PC-9 (cell line): ENCODE measurements around the gene GABRR3. TPM values are rescaled to one million over a fixed set of nuclear protein-coding genes. Genes with fewer than 3 reads are reported as not detected.

ENCODE experiments used
- BruUV-seq: library from RNA; stranded (reverse); fragments of 400-500 nt; replicated peaks from 2 replicates; lab custom pipeline; 2021; lab: Mats Ljungman, UMichigan
- CTCF ChIA-PET: fragments of 300-600 bp; sonication (Branson Sonifier 250); formaldehyde crosslinking; loops from one replicate; lab custom pipeline; 2022; ENCODE audit warnings: antibody characterized with exemption; lab: Charles Lee
- POLR2A ChIA-PET: fragments of 300-600 bp; sonication (Branson Sonifier 250); formaldehyde crosslinking; loops from one replicate; lab custom pipeline; 2022; ENCODE audit warnings: antibody characterized with exemption; ENCODE audit not compliant: unreplicated experiment; lab: Charles Lee
- DNase-seq, 2 experiments: peaks; one replicate each; pipeline versions ENCODE4 v3.0.0 to v3.0.0-alpha.2; 2015 to 2022; ENCODE audit warnings: mixed read lengths in 1 of 2
- H2AFZ ChIP-seq: fragments of 200-600 bp; sonication (generic); 2 replicates; pipeline ENCODE4 v1.8.1; 2017; ENCODE audit warnings: antibody characterized with exemption
- H3F3A ChIP-seq: fragments of 200-600 bp; sonication (generic); 2 replicates; pipeline ENCODE4 v1.8.1; 2017; ENCODE audit warnings: antibody characterized with exemption, mild to moderate bottlenecking, low read depth; ENCODE audit not compliant: insufficient read depth
- H3K27ac ChIP-seq: fragments of 200-600 bp; sonication (generic); 2 replicates; pipeline ENCODE4 v1.6.1; 2016; ENCODE audit warnings: mixed run types
- H3K27me3 ChIP-seq: fragments of 200-600 bp; sonication (generic); 2 replicates; pipeline ENCODE4 v1.6.1; 2016; ENCODE audit warnings: low read depth, mixed run types; ENCODE audit not compliant: insufficient read depth
- H3K36me3 ChIP-seq: fragments of 200-600 bp; sonication (generic); 2 replicates; pipeline ENCODE4 v1.6.1; 2016; ENCODE audit warnings: low read depth, mixed run types
- H3K4me1 ChIP-seq: fragments of 200-600 bp; sonication (generic); replicated peaks from 2 replicates; pipeline ENCODE4 v1.6.1; 2016; ENCODE audit warnings: mixed run types; ENCODE audit not compliant: insufficient read depth
- H3K4me2 ChIP-seq: fragments of 200-600 bp; sonication (generic); 2 replicates; pipeline ENCODE4 v1.6.1; 2017; ENCODE audit warnings: mixed run types
- H3K4me3 ChIP-seq: fragments of 200-600 bp; sonication (generic); 2 replicates; pipeline ENCODE4 v1.6.1; 2016; ENCODE audit warnings: mixed run types
- H3K79me2 ChIP-seq: fragments of 200-600 bp; sonication (generic); 2 replicates; pipeline ENCODE4 v1.6.1; 2017; ENCODE audit warnings: low read depth, mixed run types
- H3K9me2 ChIP-seq: fragments of 200-600 bp; sonication (generic); 2 replicates; pipeline ENCODE4 v1.8.1; 2017; ENCODE audit warnings: mild to moderate bottlenecking; ENCODE audit not compliant: insufficient read depth
- H3K9me3 ChIP-seq: fragments of 200-600 bp; sonication (generic); 2 replicates; pipeline ENCODE4 v1.8.1; 2016; ENCODE audit warnings: low read depth; ENCODE audit not compliant: insufficient read depth
- H4K20me1 ChIP-seq: fragments of 200-600 bp; sonication (generic); 2 replicates; pipeline ENCODE4 v1.8.1; 2017; ENCODE audit not compliant: insufficient read depth
- EZH2 ChIP-seq: fragments of 200-600 bp; sonication (generic); IDR thresholded peaks from 2 replicates; pipeline ENCODE4 v1.8.0; 2017; ENCODE audit warnings: antibody characterized with exemption, low read depth
- intact Hi-C: fragments of 100-400 bp; cut with micrococcal nuclease; formaldehyde crosslinking; loops from one replicate; pipeline ENCODE4 v1.10.0; 2022; ENCODE audit not compliant: unreplicated experiment
- total RNA-seq: library from RNA; stranded (reverse); gene quantifications from 2 replicates; pipeline ENCODE4 v1.2.3, GENCODE V29; 2021
- TF ChIP-seq, protein P1 (sequence below): fragments of 200-600 bp; sonication (generic); conservative IDR thresholded peaks from 2 replicates; pipeline ENCODE4 v1.6.1; 2017; ENCODE audit warnings: mixed run types, antibody characterized with exemption, mild to moderate bottlenecking, moderate library complexity

GABRR3 gene
- total RNA-seq, 1 experiment from 2014 or later = not detected

DNA sequence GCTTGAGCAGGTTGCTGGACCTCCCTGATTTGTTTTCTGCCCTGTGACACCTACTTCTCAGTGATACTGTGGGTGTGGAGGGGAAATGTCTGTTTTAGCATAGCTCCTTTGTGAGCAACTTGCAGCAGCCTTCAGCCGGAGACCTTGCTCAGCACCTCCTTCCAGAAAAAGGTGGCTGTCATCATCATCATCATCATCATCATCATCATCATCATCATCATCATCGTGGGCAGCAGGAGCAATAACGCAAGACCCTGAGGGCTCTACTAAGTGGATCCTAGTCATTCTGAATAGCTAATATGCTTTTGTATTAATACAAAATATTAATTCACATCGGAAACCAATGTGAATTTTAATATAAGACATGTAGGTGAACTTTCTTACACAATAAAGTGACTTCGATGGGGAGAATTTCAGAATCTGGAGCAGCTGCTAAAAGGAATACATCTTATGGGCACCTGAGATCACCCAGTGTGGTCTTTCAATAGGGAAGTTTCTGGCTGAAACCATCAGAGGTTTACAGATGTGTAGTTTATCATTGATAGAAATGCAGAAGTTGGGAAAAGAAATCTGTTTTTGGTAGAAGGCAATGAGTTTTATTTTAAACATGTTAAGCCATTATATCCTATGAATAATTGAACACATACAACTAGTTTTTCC is 8.6 kb downstream of the GABRR3 start:
- intact Hi-C loops = no loop called here
- no peaks in the 10 kb centered on the region for H3K79me2 ChIP-seq

DNA sequence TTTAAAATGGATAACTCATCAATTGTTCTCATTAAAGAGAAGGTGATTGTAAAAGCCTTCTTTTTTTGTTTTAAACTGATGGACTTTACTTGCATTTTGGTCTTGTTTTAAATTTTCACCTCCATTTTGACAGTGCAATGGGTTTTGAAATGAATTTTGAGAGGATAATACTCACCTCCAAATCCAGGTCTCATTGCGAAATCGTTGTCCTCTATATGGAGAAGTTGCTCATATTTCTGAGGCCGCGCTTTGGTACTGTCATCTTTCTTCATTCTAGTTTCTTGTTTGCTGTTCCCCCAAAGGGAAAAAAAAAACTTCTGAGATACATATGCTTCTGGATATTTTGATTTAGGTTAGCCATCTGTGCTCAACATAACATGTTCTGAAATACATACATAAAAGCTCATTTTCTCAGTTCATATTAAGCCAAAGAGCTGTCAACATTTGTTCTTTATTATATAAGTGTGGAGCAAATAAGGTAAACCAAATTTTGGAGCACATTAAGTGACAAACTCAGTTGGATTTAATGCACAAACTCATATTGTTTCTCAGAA is 9.6 kb downstream of the GABRR3 start:
- no peaks in the 10 kb centered on the region for H3K27me3 ChIP-seq
- no peak overlapping the region for H3K4me3 ChIP-seq
- no peak overlapping the region for H3K27ac ChIP-seq
- peaks cover 6% of the 10 kb centered on the region; the same call in 1 of the 2 replicates for H3K4me1 ChIP-seq
- H4K20me1 ChIP-seq = no peaks in the 10 kb centered on the region
- no peaks in the 10 kb centered on the region for H3K79me2 ChIP-seq
- no TSS peak for BruUV-seq
- no peaks in the 10 kb centered on the region for H3K9me2 ChIP-seq
- H2AFZ ChIP-seq = no peak overlapping the region
- intact Hi-C loops = no loop called here
- TF ChIP-seq, protein P1, sequence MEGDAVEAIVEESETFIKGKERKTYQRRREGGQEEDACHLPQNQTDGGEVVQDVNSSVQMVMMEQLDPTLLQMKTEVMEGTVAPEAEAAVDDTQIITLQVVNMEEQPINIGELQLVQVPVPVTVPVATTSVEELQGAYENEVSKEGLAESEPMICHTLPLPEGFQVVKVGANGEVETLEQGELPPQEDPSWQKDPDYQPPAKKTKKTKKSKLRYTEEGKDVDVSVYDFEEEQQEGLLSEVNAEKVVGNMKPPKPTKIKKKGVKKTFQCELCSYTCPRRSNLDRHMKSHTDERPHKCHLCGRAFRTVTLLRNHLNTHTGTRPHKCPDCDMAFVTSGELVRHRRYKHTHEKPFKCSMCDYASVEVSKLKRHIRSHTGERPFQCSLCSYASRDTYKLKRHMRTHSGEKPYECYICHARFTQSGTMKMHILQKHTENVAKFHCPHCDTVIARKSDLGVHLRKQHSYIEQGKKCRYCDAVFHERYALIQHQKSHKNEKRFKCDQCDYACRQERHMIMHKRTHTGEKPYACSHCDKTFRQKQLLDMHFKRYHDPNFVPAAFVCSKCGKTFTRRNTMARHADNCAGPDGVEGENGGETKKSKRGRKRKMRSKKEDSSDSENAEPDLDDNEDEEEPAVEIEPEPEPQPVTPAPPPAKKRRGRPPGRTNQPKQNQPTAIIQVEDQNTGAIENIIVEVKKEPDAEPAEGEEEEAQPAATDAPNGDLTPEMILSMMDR = no peak
- TF ChIP-seq EZH2 = no peak
- no peaks in the 10 kb centered on the region for H3K36me3 ChIP-seq
- H3K9me3 ChIP-seq = no peaks in the 10 kb centered on the region
- ChIA-PET CTCF (interaction anchor here (0.5 kb wide), 1 partner anchor 306 kb away, joined by 5 read pairs; no protein-coding TSS in a partner anchor), POLR2A (no interaction called here)
- no peaks in the 10 kb centered on the region for H3F3A ChIP-seq
- no peak overlapping the region for H3K4me2 ChIP-seq
- no peak for DNase-seq

More for the DNA sequence above, 8.6 kb downstream of the GABRR3 start:
- Histone ChIP-seq H3K4me2 (no peak overlapping the region), H3K9me3 (no peaks in the 10 kb centered on the region), H3K4me3 (no peak overlapping the region), H3K36me3 (no peaks in the 10 kb centered on the region), H3K27me3 (no peaks in the 10 kb centered on the region), H3K9me2 (no peaks in the 10 kb centered on the region), H3K4me1 (peaks cover 6% of the 10 kb centered on the region; the same call in 1 of the 2 replicates), H4K20me1 (no peaks in the 10 kb centered on the region), H2AFZ (no peak overlapping the region), H3F3A (no peaks in the 10 kb centered on the region), H3K27ac (no peak overlapping the region)
- no peak for DNase-seq
- no TSS peak for BruUV-seq
- ChIA-PET CTCF (interaction anchor here (0.5 to 0.7 kb wide), 2 partner anchors 91 to 539 kb away, joined by 3 to 6 read pairs; no protein-coding TSS in a partner anchor), POLR2A (interaction anchor here (0.6 kb wide), 1 partner anchor 79 kb away, joined by 4 read pairs; no protein-coding TSS in a partner anchor)
- TF ChIP-seq EZH2 = no peak
- TF ChIP-seq, protein P1 = no peak

DNA sequence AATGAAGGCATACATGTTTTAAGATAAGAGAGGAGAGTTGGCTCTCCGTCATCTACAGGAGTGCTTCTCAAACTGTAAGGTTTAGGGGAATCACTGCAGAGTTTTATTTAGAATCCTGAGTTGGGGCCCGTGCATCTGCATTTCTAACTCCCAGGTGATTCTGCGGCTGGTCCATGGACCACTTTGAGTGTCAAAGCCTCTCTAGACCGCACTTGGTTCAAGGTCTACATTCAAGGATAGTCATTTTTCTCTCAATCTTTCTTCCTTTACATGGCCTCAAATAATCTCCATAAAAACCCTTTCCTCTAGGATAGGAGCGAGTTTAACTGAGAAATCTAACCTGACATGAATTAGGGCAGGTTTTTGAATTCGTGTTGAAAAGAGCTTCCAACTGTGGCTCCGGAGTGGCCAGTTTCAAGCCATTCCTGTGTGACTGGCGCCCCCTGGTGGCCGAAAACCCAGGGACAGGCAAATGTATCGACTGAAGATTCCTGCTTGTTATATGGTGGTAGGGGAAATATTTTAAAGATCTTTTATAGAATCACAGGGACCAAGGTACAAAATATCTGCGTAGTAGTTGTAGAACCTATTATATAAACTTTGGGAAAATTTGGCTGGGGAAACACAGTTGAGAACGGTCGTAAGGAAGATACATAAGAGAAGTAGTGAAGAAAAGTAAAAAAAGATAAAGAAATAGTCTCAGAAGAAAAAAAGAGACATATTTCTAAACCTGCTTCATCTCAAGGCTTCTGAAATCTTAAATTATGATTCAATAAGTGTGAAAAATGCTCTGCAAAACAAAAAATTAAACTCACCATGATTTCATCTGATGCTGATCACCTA is 11.9 kb downstream of the GABRR3 start:
- H3K4me2 ChIP-seq = no peak overlapping the region
- H2AFZ ChIP-seq = no peak overlapping the region
- peak; percentile 75 to 88 for DNase-seq
- H3K9me2 ChIP-seq = no peaks in the 10 kb centered on the region
- ChIA-PET POLR2A (no interaction called here), CTCF (interaction anchor here (0.6 to 1.7 kb wide), 8 partner anchors 15 to 1161 kb away, joined by 3 to 10 read pairs (median 4); no protein-coding TSS in a partner anchor)
- H3K9me3 ChIP-seq = no peaks in the 10 kb centered on the region
- no peaks in the 10 kb centered on the region for H3K79me2 ChIP-seq
- H4K20me1 ChIP-seq = no peaks in the 10 kb centered on the region
- no TSS peak for BruUV-seq
- H3K4me3 ChIP-seq = no peak overlapping the region
- peaks cover 6% of the 10 kb centered on the region; the same call in 1 of the 2 replicates for H3K4me1 ChIP-seq
- no peak overlapping the region for H3K27ac ChIP-seq
- intact Hi-C loops = loop anchor here (1.0 to 5.0 kb wide), 7 partner anchors 71 to 1209 kb away; partner anchors contain the start of gene EPHA6
- no peaks in the 10 kb centered on the region for H3K36me3 ChIP-seq
- no peak for TF ChIP-seq EZH2
- TF ChIP-seq, protein P1 = peak; percentile 100
- no peaks in the 10 kb centered on the region for H3F3A ChIP-seq
- H3K27me3 ChIP-seq = no peaks in the 10 kb centered on the region
